GM18499 (cell line): ENCODE measurements around the gene SIRPD.
"Not testable (repeated sequence)": the region's sequence is repeated elsewhere in the genome, so short reads cannot be mapped to it uniquely, and the experiment has no call there.

Source experiments
- ATAC-seq: cut with Tn5 transposase; IDR thresholded peaks from one replicate; pipeline ENCODE4 v1.9.1; 2021; ENCODE audit warnings: moderate number of reproducible peaks; ENCODE audit not compliant: insufficient read depth, unreplicated experiment

Gene SIRPD

DNA sequence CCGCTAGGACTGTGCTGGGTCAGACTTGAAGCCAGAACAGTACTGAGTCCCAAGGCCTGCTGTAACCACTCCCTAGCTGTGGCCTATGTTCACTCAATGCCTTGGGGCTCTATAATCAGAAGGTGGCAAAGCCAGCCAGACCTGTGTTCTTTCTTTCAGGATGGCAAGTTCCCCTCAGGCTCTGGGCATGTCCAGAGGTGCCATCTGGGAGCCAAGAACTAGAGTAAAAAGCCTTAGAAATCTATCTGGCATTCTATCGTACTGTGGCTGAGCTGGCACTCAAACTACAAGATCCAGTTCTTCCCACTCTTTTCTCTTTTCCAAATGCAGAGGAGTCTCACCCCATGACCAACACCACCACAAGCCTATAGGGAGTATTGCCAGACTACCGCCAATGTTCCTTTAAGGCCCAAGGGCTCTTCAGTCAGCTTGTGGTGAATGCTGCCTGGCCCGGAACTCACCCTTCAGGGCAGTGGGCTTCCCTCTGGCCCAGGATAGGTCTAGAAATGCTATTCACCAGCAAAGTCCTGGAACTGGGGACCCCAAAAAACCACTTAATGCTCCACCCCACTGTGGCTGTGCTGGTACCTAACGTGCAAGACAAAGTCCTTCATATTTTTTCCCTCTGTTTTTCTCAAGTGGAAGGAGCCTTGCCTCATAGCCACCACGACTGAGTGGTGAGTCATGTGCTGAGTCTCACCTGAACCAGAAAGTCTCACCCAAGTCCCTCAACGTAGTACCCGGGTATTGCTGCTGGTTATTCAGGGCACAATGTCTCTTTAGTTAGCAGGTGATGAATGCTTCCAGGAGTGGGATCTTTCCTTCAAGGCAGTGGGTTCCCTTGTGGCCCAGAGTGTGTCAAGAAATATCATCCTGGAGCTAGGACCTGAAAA lies 57.7 kb downstream of the SIRPD start:
- no peak for ATAC-seq

DNA sequence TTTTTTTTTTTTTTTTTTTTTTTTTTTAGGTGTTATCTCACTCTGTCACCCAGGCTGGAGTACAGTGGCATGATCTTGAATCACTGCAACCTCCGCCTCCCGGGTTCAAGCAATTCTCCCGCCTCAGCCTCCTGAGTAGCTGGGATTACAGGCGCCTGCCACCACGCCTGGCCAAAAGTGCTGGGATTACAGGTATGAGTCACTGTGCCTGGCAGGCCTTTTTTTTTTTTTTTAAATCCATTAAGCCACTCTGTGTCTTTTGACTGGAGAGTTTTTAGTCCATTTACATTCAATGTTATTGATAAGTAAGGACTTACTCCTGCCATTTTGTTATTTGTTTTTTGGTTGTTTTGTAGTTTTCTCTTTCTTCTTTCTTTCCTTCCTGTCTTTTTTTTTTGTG lies 60.1 kb downstream of the SIRPD start:
- not testable (repeated sequence) for ATAC-seq

DNA sequence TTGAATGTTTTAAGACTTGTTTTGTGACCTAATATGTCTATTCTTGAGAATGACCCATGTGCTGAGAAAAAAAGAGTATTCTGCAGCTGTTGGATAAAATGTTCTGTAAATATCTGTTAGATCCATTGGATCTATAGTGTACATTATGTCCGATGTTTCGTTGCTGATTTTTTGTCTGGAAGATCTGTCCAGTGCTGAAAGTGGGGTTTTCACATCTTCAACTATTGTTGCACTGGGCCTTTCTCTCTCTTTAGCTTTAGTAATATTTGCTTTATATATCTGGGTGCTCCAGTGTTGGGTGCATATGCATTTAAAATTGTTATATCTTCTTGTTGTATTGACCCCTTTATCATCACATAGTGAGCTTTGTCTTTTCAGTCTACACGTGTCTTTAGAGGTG lies 60.6 kb downstream of the SIRPD start:
- ATAC-seq: no peak

DNA sequence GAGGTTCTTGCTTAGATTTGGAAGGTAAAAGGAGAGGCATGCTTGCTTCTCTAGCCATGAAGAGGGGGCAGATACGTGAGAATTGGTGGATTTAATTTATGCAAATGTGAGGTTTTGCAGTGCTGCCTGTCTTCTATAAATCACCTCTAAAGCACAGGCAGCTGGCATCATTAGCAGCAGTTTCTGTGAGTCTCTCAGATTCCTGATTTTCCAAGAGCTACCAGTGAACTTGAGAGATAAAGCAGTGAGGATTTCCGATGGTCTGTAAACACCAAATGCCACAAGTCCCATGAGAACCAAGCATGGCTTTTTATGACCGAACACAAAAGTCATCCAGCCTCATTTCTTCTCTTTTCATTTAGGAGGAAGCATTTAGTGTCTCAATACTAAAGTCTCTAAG lies 63.1 kb downstream of the SIRPD start:
- ATAC-seq: no peak

DNA sequence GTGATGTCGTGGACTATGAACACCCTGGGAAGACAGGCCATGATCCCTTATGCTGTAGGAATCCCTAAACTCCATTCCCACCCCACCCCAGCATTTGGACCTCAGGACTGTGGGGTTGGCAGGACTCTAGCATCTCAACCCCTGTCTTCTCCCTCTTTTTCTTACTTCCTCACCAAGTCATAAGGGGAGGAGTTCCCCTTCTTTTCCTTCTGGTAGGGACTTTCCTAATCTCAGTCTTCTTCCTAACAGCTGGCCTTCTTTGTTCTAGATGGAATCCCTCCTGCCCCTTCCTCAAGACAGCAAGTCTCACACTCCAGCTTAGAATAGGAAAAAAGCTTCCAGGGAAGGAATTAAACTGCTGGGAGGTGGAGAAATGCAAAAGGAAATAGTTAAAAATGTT lies 64.0 kb downstream of the SIRPD start:
- no peak for ATAC-seq

DNA sequence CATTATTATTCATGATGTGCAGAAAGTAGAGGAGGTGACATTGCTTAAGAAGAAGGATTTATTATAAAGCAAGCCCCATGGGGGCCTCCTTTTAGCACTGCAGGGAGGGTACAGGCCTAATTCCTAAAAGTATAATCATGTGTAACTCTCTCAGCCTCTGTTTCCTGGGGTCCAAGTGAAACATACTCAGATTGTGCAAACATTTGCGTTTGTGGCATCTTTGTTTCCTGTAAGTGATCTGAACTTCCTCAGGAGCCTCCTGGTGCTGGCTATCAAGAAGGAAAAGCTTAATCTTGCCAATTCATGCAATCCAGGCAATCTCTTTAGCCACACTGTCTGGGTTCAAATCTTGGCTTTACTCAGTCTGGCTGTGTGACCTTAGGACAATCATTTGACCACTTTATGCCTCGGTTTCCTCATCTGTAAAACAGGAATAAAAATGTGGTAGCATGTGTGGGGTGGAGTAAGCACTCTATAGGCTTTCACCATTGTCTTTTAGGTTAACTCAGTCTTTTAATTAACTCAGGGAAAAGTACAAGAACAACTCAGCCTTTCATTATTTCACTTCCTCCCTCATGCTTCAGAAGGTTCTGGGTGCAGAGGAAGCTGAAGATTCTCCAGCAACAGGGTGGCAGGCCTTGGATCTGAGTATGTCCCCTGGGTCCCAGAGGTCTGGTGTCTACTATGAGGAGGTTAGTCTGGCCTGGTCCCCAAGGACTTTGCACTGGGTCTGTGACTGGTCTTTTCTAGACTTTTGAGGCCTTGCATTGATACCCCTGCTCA lies 65.5 kb downstream of the SIRPD start:
- no peak for ATAC-seq

DNA sequence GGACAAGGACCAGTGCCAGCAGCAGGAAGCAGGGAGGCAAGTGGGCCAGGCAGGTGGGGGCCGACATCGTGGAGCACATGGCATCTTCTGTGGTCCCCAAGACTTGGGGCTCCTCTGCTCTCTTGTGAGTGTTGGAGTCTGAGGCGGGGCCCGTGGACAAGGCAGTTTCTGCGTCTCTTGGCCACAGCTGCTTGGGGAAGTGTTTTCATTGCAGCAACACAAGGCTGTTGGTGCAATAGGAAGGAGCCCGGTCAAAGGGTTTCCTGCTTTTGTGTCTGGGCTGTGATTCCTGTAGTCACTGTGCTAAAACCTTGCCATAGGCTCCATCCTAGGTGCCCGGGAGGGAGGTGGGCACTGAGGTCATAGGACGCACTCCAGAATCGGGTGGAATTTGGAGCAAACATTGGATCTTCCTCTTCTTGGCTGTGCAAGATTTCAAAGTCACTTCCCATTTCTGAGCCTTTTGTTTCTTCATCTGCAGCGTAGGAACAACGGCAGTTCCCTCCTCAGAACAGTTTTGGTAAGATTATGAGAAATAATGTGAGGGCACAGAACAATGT lies 66.1 kb downstream of the SIRPD start, which contains the start of gene SIRPB2:
Gene SIRPB2, minus strand, starts transcription at position 140 of the 560 bp plus-strand sequence. Its CDS starts 61 bp downstream, at position 79.
- ATAC-seq: no peak

DNA sequence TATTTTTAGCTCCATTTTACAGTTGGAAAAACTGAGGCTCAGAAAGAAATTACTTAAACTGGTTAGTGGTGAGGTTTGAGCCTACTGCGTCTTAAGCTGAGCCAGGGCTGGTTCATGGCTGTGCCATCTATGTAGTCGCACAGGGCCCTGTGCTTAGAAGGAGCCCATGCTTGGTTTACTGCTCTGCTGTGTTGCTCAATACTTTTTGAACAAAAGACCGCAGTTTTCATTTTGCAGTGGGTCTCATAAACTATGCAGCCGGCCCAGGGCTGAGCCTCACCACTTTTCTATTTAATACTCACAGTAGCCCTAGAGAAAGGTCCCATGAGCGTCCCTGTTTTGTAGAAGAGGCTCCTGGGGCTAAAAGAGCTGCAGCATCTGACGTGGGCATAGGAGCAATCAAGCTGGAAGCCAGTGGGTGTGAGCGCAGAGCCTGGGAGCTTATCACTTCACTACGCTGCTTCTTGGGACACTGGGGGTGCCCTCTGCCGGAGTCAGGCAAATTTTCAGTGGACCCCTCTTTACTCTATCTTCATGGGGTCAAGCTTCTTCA lies 66.8 kb downstream of the SIRPD start:
- no peak for ATAC-seq

DNA sequence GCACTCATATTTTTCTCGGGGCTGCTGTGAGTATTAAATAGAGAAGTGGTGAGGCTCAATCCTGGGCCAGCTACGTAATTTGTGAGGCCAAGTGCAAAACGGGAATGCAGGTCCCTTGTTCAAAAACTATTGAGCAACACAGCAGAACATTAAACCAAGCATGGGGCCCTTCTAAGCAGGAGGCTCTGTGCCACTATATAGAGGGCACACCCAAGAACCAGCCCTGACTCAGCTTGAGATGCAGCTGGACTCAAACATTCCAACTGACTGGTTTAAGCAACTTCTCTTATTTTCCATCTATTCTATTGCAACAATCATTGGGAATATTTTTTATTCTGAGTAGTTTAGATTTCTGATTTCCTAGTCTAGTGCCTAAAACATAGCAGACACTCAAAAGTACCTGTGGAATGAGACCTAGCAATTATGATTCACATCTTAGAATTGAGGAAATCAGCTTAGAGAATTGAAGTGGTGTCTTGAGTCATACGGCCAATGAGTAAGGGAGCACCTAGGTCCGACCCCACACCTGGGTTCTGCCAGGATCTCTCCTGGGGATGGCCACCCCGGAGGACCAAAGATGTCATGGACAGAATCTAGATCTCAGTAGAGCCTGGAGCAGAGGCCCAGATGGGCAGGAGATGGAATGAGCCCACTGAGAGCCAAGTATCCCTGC lies 67.6 kb downstream of the SIRPD start:
- ATAC-seq: no peak

DNA sequence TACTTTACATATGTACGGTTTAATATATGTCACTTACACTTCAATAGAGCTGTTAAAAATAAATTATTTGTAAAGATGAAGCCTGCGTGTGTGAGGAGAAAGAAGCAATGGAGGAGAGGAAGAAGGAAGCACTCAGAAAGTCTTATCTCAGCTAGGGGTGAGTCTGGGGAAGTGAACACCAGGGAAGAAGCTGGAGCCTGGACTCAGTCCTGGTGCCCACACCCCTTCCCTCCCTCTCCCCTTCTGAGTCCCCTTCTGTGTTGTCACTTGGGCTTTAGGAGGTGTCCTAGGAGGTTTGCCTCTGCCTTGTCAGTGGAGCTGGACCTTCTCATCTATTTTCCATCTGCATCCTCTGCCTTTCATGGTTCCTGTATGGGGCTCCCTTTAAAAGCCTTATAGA lies 68.2 kb downstream of the SIRPD start:
- no peak for ATAC-seq

DNA sequence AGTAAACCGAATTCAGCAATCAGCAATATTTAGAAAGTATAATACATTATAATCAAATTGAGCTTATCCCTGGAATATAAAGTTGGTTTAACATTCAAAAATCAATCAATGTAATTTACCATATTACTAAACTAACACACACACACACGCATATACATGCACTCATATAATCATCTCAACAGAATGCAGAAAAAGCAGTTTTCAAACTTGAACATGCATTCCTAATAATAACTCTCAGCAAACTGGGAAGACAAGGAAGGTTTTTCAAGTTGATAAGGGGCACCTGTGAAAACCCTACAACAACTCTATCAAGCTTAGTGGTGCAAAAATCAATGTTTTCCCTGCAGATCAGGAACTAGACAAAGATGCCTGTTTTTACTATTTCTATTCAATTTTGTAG lies 70.9 kb downstream of the SIRPD start:
- ATAC-seq: no peak

DNA sequence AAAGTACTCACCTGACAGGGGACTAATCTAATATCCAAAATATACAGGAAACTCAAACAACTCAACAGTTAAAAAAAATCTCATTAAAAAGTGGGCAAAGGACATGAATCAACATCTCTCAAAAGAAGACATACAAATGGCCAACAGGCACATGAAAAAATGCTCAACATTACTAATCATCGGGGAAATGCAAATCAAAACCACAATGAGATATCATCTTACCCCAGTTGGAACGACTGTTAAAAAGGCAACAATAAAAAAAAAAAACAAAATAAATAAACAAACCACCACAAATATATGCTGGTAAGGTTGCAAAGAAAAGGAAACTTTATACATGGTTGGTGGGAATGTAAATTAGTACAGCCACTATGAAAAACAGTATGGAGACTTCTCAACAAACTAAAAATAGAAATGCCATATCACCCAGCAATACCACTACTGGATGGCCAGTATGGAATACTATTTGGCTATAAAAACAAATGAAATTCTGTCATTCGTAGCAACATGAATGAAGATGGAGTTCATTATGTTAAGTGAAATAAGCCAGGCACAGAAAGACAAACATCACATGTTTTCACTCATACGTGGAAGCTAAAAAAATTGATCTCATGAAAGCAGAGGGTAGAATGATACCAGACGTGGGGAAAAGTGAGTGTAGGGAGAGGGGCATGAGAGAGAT lies 72.9 kb downstream of the SIRPD start:
- ATAC-seq: no peak
